D721Med (cell line): ENCODE results near the gene CCL7.

ENCODE experiments used
- DNase-seq: peaks from one replicate; pipeline ENCODE4 v3.0.0; 2011; ENCODE audit warnings: low spot score; ENCODE audit not compliant: insufficient read length
- FAIRE-seq: peaks from 2 replicates; lab custom pipeline; 2011; peaks lifted over from hg19 to GRCh38; lab: Jason Lieb, UNC
- CTCF ChIP-seq: IDR thresholded peaks from 2 replicates; pipeline ENCODE4 v1.5.1; 2012; ENCODE audit warnings: mild to moderate bottlenecking, control low read depth; ENCODE audit not compliant: insufficient read depth; ENCODE audit errors: missing control alignments

The CCL7 gene

DNA sequence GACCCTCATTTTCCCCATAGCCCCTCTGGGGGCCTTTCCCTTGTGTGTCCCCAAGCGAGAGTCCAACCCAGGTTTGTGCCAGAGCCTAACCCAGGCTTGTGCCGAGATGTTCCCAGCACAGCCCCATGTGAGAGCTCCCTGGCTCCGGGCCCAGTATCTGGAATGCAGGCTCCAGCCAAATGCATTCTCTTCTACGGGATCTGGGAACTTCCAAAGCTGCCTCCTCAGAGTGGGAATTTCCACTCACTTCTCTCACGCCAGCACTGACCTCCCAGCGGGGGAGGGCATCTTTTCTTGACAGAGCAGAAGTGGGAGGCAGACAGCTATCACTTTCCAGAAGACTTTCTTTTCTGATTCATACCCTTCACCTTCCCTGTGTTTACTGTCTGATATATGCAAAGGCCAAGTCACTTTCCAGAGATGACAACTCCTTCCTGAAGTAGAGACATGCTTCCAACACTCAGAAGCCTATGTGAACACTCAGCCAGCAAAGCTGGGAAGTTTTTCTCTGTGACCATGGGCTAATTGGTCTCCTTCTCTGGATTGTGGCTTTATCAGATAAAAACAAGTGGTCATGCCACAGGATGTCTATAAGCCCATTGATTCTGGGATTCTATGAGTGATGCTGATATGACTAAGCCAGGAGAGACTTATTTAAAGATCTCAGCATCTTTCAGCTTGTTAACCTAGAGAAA lies 17.4 kb upstream of the CCL7 start:
- no peak for TF ChIP-seq CTCF
- DNase-seq (no peak), FAIRE-seq (no peak)

DNA sequence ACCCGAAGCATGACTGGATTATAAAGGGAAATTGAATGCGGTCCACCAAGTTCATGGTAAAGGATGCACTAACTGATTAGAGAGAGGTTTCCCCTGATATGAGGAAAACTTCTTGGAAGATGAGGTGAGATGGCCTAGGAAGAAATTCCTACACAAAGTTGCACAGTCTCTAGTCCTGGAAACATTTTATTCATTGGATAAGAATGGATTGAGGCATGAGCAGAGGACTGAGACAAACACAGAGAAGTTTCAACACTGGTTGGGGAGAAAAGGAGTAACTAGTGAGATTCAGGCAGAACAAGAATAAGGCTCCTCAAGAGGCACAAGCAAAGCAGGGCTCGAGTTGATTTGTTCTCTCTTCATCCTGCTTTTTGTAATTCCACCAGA lies 16.9 kb upstream of the CCL7 start:
- no peak for TF ChIP-seq CTCF
- DNase-seq (no peak), FAIRE-seq (no peak)

GRCh38 chr17:34254146-34254545 lies 15.9 kb upstream of the CCL7 start:
- FAIRE-seq, result no peak

GRCh38 chr17:34254651-34255380 lies 15.2 kb upstream of the CCL7 start, which contains the start of gene CCL2:
TSS of gene CCL2 (plus strand) at chr17:34255285. CDS start at chr17:34255350, 65 bp downstream.
- DNase-seq, result no peak
- TF ChIP-seq CTCF, result no peak
- FAIRE-seq, result no peak

More at GRCh38 chr17:34254146-34254545, 15.9 kb upstream of the CCL7 start:
- DNase-seq, result no peak
- no peak for TF ChIP-seq CTCF

- no peak for FAIRE-seq
- DNase-seq, result no peak
- TF ChIP-seq CTCF, result no peak
These were observed 14.7 kb upstream of the CCL7 start for GRCh38 chr17:34255381-34255732.

GRCh38 chr17:34255841-34256240 lies 14.2 kb upstream of the CCL7 start:
- FAIRE-seq (no peak), DNase-seq (no peak)
- TF ChIP-seq CTCF, result no peak
